Smooth muscle cell (in vitro differentiated cells): ENCODE data around the gene SAT2. TPM values are rescaled to one million over a fixed set of nuclear protein-coding genes. Genes with fewer than 3 reads are reported as not detected.

Source experiments
- DNase-seq: peaks from one replicate; lab custom pipeline; 2025; ENCODE audit not compliant: unreplicated experiment; lab: John Stamatoyannopoulos, UW
- H2AFZ ChIP-seq: fragments of 200-600 bp; sonication (generic); 2 replicates; pipeline ENCODE4 v1.6.0; 2016; ENCODE audit warnings: antibody characterized with exemption, low read depth, mild to moderate bottlenecking
- H3F3A ChIP-seq: fragments of 200-600 bp; sonication (generic); 2 replicates; pipeline ENCODE4 v1.6.0; 2017; ENCODE audit warnings: antibody characterized with exemption, low read depth
- H3K27ac ChIP-seq: fragments of 200-600 bp; sonication (generic); 2 replicates; pipeline ENCODE4 v1.5.1; 2016; ENCODE audit warnings: low read depth, mild to moderate bottlenecking
- H3K27me3 ChIP-seq: fragments of 200-600 bp; sonication (generic); 2 replicates; pipeline ENCODE4 v1.6.1; 2016; ENCODE audit warnings: low read depth, mild to moderate bottlenecking
- H3K36me3 ChIP-seq: fragments of 200-600 bp; sonication (generic); 2 replicates; pipeline ENCODE4 v1.5.1; 2016; ENCODE audit warnings: low read depth
- H3K4me1 ChIP-seq: fragments of 200-600 bp; sonication (generic); 2 replicates; pipeline ENCODE4 v1.5.1; 2016; ENCODE audit warnings: low read depth
- H3K4me2 ChIP-seq: fragments of 200-600 bp; sonication (generic); 2 replicates; pipeline ENCODE4 v1.6.0; 2016; ENCODE audit warnings: mild to moderate bottlenecking
- H3K4me3 ChIP-seq: fragments of 200-600 bp; sonication (generic); 2 replicates; pipeline ENCODE4 v1.5.1; 2016; ENCODE audit warnings: mild to moderate bottlenecking
- H3K79me2 ChIP-seq: fragments of 200-600 bp; sonication (generic); 2 replicates; pipeline ENCODE4 v1.6.0; 2016; ENCODE audit warnings: low read depth, mild to moderate bottlenecking
- H3K9ac ChIP-seq: fragments of 200-600 bp; sonication (generic); 2 replicates; pipeline ENCODE4 v1.6.0; 2016; ENCODE audit warnings: low read depth
- H3K9me3 ChIP-seq: fragments of 200-600 bp; sonication (generic); replicated peaks from 2 replicates; pipeline ENCODE4 v1.5.1; 2016; ENCODE audit warnings: low read depth
- H4K20me1 ChIP-seq: fragments of 200-600 bp; sonication (generic); 2 replicates; pipeline ENCODE4 v1.6.0; 2016; ENCODE audit warnings: low read depth
- CTCF ChIP-seq: fragments of 200-600 bp; sonication (generic); IDR thresholded peaks from 2 replicates; pipeline ENCODE4 v1.5.1; 2017; ENCODE audit warnings: borderline replicate concordance, mild to moderate bottlenecking, antibody characterized with exemption; ENCODE audit not compliant: insufficient read depth, poor library complexity, severe bottlenecking
- WGBS: methylation state at CpG from one replicate; pipeline ENCODE4 v1.1.7; 2016; ENCODE audit warnings: low lambda C conversion rate; 5-methylcytosine and 5-hydroxymethylcytosine counted together
- polyA plus RNA-seq: library from polyadenylated mRNA; unstranded; fragments of >200 nt; fragmentation: Nextera tagmentation; extraction: Ambion mirVana; gene quantifications from 2 replicates; pipeline ENCODE4 v1.2.1, GENCODE V29; 2016
- total RNA-seq: library from RNA; depleted of rRNA; stranded (reverse); fragments of >200 nt; gene quantifications from 2 replicates; pipeline ENCODE4 v1.2.3, GENCODE V29; 2014

The SAT2 gene
- total and polyA plus RNA-seq, 2 experiments from 2014 or later = 64.9 to 74.2 TPM

- H3K27me3 ChIP-seq = no peaks in the 10 kb centered on the region
- H4K20me1 ChIP-seq = no peaks in the 10 kb centered on the region
- H3K36me3 ChIP-seq = no peaks in the 10 kb centered on the region
- H3K9ac ChIP-seq = no peak overlapping the region
- no peak overlapping the region for H3K4me3 ChIP-seq
- no peaks in the 10 kb centered on the region for H3F3A ChIP-seq
- no peak for TF ChIP-seq CTCF
- H3K9me3 ChIP-seq = no peaks in the 10 kb centered on the region
- H3K79me2 ChIP-seq = no peaks in the 10 kb centered on the region
- WGBS = 19% methylated on average over 10 of the region's 10 CpGs
- DNase-seq = no peak
- H3K4me1 ChIP-seq = peaks cover 5% of the 10 kb centered on the region
- H3K4me2 ChIP-seq = peak overlapping the region; percentile 1
- no peak overlapping the region for H2AFZ ChIP-seq
- H3K27ac ChIP-seq = no peak overlapping the region
Observed at GRCh38 chr17:7656958-7657609, 29.5 kb upstream of the SAT2 start.

GRCh38 chr17:7655541-7655840 is 27.9 kb upstream of the SAT2 start:
- Histone ChIP-seq H3K9ac (no peak overlapping the region), H2AFZ (no peak overlapping the region), H3K4me3 (no peak overlapping the region), H3F3A (no peaks in the 10 kb centered on the region), H3K36me3 (no peaks in the 10 kb centered on the region), H4K20me1 (no peaks in the 10 kb centered on the region), H3K9me3 (no peaks in the 10 kb centered on the region), H3K27ac (no peak overlapping the region), H3K27me3 (peaks cover 11% of the 10 kb centered on the region), H3K4me2 (no peak overlapping the region), H3K4me1 (peaks cover 11% of the 10 kb centered on the region), H3K79me2 (no peaks in the 10 kb centered on the region)
- no peak for DNase-seq
- TF ChIP-seq CTCF = no peak
- 93% methylated on average over 17 of the region's 17 CpGs for WGBS

GRCh38 chr17:7654832-7655540 is 27.4 kb upstream of the SAT2 start:
- 83% methylated on average over 16 of the region's 16 CpGs for WGBS
- H3K4me1 ChIP-seq = peaks cover 14% of the 10 kb centered on the region
- H3K4me3 ChIP-seq = no peak overlapping the region
- H3K9ac ChIP-seq = no peak overlapping the region
- no peaks in the 10 kb centered on the region for H3K36me3 ChIP-seq
- no peak for DNase-seq
- H3K4me2 ChIP-seq = no peak overlapping the region
- no peaks in the 10 kb centered on the region for H3K79me2 ChIP-seq
- H3K27ac ChIP-seq = no peak overlapping the region
- no peaks in the 10 kb centered on the region for H3F3A ChIP-seq
- TF ChIP-seq CTCF = no peak
- H3K27me3 ChIP-seq = peaks cover 11% of the 10 kb centered on the region
- no peaks in the 10 kb centered on the region for H3K9me3 ChIP-seq
- no peaks in the 10 kb centered on the region for H4K20me1 ChIP-seq
- no peak overlapping the region for H2AFZ ChIP-seq
